ENCODE results near the gene TRPT1.

TRPT1 gene

GRCh38 chr11:64263021-64263946 lies 37.3 kb upstream of the TRPT1 start:
- no peak for TF ChIP-seq ZNF274 (IDR thresholded peaks at IDR 0.05; ENCODE audit: low read depth, low read length)

GRCh38 chr11:64262271-64263002 lies 36.5 kb upstream of the TRPT1 start:
- no peak overlapping the region for H3K4me3 ChIP-seq (ENCODE audit: low read length)
- TF ChIP-seq ZNF274 (IDR thresholded peaks at IDR 0.05; ENCODE audit: low read depth, low read length) = no peak

More at GRCh38 chr11:64263021-64263946, 37.3 kb upstream of the TRPT1 start:
- no peak overlapping the region for H3K4me3 ChIP-seq (ENCODE audit: low read length)

GRCh38 chr11:64261556-64262080 lies 35.6 kb upstream of the TRPT1 start:
- H3K4me3 ChIP-seq (ENCODE audit: low read length) = no peak overlapping the region
- no peak for TF ChIP-seq ZNF274 (IDR thresholded peaks at IDR 0.05; ENCODE audit: low read depth, low read length)

- no peak overlapping the region for H3K4me3 ChIP-seq (ENCODE audit: low read length)
- TF ChIP-seq ZNF274 (IDR thresholded peaks at IDR 0.05; ENCODE audit: low read depth, low read length) = no peak
Observed at GRCh38 chr11:64260147-64260708, 34.2 kb upstream of the TRPT1 start.

- H3K4me3 ChIP-seq (ENCODE audit: low read length) = no peak overlapping the region
- TF ChIP-seq ZNF274 (IDR thresholded peaks at IDR 0.05; ENCODE audit: low read depth, low read length) = no peak
Observed at GRCh38 chr11:64259533-64260067, 33.6 kb upstream of the TRPT1 start.

- H3K4me3 ChIP-seq (ENCODE audit: low read length) = no peak overlapping the region
- no peak for TF ChIP-seq ZNF274 (IDR thresholded peaks at IDR 0.05; ENCODE audit: low read depth, low read length)
Observed at GRCh38 chr11:64258946-64259532, 33.1 kb upstream of the TRPT1 start.

- H3K4me3 ChIP-seq (ENCODE audit: low read length) = no peak overlapping the region
- no peak for TF ChIP-seq ZNF274 (IDR thresholded peaks at IDR 0.05; ENCODE audit: low read depth, low read length)
Observed at GRCh38 chr11:64258356-64258755, 32.4 kb upstream of the TRPT1 start.

- no peak overlapping the region for H3K4me3 ChIP-seq (ENCODE audit: low read length)
- TF ChIP-seq ZNF274 (IDR thresholded peaks at IDR 0.05; ENCODE audit: low read depth, low read length) = no peak
Observed at GRCh38 chr11:64256300-64256699, 30.3 kb upstream of the TRPT1 start.

- TF ChIP-seq ZNF274 (IDR thresholded peaks at IDR 0.05; ENCODE audit: low read depth, low read length) = no peak
- H3K4me3 ChIP-seq (ENCODE audit: low read length) = no peak overlapping the region
Observed at GRCh38 chr11:64255135-64256128, 29.4 kb upstream of the TRPT1 start.

GRCh38 chr11:64254326-64254725 lies 28.3 kb upstream of the TRPT1 start:
- TF ChIP-seq ZNF274 (IDR thresholded peaks at IDR 0.05; ENCODE audit: low read depth, low read length) = no peak
- no peak overlapping the region for H3K4me3 ChIP-seq (ENCODE audit: low read length)

GRCh38 chr11:64253481-64253880 lies 27.5 kb upstream of the TRPT1 start:
- no peak overlapping the region for H3K4me3 ChIP-seq (ENCODE audit: low read length)
- no peak for TF ChIP-seq ZNF274 (IDR thresholded peaks at IDR 0.05; ENCODE audit: low read depth, low read length)

GRCh38 chr11:64253043-64253442 lies 27.1 kb upstream of the TRPT1 start:
- H3K4me3 ChIP-seq (ENCODE audit: low read length) = no peak overlapping the region
- TF ChIP-seq ZNF274 (IDR thresholded peaks at IDR 0.05; ENCODE audit: low read depth, low read length) = no peak
